ENCODE results near the gene SYT7.

The SYT7 gene

DNA sequence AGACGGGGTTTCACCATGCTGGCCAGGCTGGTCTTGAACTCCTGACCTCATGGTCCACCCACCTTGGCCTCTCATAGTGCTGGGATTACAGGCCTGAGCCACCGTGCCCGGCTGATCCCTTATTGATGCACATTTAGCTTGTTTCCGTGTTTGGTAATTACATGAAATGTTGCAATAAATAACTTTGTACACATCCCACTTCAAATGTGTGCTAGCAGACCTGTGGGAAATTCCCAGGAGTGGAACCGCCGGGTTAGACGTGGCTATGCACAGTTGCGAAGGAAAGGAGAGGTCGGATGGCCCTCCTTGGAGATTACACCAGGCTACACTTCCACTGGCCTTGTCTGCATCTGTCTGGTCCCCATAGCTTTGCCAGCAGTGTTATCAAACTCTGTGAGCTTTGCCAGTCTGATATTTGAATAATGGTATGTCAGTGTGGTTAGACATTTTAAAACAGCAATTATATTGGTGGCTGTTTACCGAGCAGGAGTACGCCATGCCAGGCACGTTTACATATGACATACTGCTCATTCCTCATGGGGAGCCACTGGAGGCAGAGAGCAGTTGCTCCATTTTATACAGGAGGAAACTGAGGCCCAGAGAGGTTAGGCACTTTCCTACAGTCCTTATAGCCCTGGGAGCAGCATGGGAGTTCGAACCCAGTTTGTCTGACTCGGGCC is 27.2 kb upstream of the SYT7 start:
- no peak for DNase-seq

DNA sequence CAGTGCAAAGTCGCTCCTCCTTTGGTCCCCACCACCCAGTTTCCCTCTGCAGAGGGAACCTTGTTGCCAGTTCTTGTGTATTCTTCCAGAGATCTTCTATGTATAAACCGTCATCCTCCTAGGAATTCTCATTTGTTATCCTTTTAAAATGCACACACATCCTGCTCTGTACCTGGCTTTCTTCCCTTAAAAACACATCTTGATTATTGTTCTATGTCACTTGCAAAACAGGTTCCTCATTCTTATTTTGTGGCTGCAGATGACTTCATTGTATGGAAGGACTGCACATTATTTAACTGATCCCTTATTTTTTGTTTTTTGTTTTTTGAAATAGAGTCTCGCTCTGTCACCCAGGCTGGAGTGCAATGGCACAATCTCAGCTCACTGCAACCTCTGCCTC is 26.6 kb upstream of the SYT7 start:
- DNase-seq, result no peak

- DNase-seq, result no peak
These were observed 22.8 kb upstream of the SYT7 start for GRCh38 chr11:61603667-61604066.

DNA sequence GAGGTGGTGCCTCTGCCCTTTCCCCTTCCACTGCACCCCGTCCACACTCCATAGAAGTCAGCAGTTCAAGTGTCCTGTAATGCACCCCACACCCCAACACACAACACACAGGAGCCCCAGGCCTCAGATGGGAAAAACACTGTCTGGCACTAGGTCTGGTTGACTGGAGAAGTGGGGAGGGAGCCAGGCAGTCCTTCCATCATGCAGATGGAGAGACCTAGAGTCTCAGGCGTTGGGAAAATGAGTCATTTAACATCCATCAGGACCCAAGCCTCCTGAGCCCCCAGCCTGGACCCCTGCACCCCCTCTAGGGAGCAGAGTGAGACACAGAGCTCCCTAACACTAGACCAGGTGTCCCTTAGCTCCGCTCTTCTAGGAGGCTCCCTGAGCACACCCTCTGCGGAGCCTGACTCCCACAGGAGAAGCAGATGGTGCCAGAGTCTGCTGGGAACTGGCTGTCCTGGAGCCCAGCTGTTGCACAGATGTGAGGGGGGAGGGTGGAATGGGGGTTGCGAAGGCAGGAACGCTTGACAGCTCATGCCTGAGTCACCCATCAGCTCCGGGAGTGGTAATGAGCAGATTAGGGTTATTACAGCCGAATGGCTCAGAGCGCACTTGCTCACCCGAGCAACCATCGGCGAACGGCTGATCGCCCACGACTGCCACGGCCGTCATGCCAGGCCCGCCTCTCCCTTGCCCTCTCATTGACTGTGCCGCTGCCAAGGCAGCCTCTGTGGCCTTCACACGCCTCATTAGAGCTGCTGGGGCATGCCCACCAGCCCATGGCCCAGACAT is 22.1 kb upstream of the SYT7 start:
- DNase-seq, result no peak

GRCh38 chr11:61601512-61601911 is 20.6 kb upstream of the SYT7 start:
- DNase-seq, result no peak

GRCh38 chr11:61599968-61600710 is 19.3 kb upstream of the SYT7 start:
- no peak for DNase-seq

- DNase-seq, result no peak
These were observed 18.3 kb upstream of the SYT7 start for GRCh38 chr11:61598886-61599868.

DNA sequence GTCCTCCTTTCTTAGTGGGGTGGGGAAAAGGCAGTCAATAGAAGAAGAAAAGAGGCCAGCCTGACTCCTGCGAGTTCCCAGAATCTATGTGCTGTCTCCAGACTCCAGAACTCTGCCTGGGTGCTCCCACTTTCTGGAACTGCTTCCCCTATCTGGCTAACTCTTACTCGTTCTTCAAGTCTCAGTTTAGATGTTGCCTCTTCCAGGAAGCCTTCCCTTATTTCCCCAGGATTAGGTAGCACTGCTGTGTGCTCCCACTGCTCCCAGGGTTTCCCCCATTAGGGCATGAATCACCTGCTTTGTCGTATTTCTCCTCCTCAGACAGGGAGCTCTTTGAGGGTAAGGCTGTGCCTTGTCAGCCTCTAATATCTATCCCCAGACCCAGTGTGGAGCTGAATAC is 17.5 kb upstream of the SYT7 start:
- DNase-seq, result no peak

DNA sequence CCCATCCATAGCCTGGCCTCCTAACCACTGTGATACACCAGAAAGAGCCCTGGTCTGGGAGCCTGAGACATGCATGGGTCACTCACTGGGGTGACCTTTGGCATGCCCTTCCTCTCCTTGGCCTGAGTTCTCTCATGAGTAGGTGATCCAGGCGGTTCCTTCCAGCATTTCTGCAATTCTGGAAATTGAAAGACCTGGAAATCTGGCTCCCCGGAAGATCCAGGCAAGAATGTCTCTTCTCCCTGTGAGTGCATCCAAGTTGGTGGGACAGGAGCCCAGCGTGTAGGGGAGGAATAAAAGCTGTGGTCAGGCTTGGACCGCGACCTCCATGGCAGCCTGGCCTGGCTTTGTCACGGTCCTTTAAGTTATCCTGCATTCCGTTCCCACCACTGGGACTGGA is 16.1 kb upstream of the SYT7 start:
- no peak for DNase-seq

- no peak for DNase-seq
These were observed 15.7 kb upstream of the SYT7 start for GRCh38 chr11:61596542-61596941.

GRCh38 chr11:61594907-61595257 is 14.0 kb upstream of the SYT7 start:
- DNase-seq, result no peak

DNA sequence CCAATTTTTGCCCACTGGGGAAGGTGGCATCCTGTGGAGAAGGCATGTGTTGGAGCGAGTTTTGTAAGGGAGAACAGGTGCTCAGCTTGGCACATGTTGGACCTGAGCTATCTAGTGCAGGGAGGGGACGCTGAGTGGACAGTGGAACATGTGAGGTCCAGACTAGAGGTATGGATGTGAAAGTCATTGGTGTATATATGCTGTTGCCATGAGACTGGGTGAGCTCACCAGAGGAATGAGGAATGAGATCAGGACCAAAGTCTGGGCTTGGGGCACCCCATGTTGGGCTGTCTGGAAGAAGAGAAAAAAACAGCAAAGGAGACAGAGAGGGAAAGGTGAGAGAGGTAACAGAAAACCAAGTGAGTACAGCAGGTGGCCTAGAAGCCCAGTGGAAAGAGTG is 12.3 kb upstream of the SYT7 start:
- no peak for DNase-seq

- no peak for DNase-seq
These were observed 11.3 kb upstream of the SYT7 start for GRCh38 chr11:61592176-61592575.

DNA sequence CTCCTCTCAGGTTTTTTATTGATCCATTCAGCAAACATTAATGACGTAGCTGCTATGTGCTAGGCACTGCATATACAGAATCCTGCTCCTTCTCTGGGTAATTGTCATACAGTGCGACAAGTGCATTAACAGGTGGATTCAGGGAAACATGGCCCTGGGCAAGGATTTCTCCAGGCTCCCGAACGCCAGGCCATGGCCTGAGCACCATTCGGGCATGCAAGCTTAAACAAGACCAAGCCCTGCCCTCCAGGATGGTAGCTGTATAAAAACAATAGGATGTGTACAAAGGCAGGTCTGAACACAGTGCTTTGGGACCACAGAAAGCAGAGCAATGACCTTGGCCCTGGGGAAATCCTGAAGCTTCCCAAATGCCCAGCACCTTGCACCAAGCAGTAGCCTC is 9.1 kb upstream of the SYT7 start:
- no peak for DNase-seq

DNA sequence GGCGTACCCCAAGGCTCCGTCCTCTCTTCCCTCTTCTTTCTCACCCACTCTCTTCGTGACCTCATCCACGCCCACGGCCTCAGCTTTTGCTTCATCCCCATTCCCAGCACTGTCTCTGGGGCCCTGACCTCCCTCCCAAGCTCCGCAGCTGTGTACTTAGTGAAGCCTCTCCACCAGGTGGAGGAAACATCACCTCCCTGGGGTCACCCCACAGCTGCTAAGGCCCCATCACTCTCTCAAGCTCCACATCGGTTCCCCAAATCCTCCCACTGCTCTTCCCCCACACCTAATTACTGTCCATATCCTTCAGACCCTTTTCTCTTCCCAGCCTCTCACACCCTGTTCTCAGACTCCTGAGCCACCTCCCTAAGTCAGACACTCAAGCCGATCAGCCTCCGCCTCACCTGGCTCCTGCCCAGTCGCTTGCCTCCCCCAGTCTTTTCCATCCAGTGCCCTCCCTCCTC is 7.9 kb upstream of the SYT7 start:
- DNase-seq, result no peak

GRCh38 chr11:61587951-61588727 is 7.3 kb upstream of the SYT7 start:
- DNase-seq, result no peak

DNA sequence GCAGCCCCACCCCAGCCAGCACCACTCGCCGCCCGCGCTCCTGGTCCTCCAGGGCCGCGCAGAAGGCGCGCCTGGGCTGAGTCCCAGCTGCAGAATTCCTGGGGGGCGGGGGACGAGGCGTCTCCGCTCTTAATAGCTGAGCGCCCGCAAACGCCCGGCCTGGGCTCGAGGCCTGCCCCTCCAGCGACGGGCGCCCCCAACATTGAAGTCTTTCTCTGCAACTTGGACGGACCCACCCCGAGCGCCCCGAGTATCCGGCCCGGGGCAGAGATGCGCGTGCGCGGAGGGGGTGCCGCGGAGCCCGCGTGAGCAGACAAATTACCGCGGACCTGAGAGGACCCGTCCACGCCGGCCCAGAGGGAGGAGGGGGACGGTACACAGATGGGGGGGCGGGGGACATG is 6.7 kb upstream of the SYT7 start:
- no peak for DNase-seq

- DNase-seq, result no peak
These were observed 6.0 kb upstream of the SYT7 start for GRCh38 chr11:61586792-61587430.

DNA sequence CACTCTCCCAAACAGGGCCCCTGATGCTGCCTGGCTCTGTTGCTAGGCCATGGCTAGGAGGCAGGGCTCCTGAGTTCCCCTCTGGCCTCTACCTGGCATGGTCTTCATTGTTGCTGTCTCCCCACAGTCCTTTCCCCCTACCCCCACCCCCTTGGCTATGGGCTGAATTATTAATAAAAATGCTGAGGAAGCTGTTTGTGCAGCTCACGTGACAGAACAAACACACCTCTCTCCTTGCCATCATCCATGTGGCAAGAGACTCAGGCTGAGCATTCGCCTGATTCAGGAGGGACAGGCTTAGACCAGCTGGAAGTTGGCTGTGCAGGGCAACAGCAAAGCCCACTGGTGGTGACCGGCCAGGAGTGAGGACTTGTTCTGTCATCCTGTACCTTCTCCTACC is 4.2 kb upstream of the SYT7 start:
- DNase-seq, result no peak

DNA sequence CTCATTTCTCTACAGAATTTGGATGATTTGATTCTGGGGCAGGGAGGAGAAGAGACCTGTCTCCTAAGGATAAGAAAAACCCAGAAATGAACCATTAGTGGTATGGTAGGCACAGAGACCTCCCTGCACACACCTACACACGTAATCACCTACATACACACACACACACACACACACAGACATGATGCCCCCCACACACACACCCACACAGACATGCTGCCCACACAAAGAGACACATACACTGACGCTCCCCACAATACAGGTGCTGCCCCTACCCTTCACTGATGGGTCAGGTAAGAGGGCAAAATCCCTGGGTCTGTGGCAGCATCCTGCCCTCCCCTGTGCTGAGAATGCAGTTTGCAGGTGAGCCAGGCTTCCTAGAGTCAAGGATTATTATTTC is 1.1 kb upstream of the SYT7 start:
- no peak for DNase-seq

DNA sequence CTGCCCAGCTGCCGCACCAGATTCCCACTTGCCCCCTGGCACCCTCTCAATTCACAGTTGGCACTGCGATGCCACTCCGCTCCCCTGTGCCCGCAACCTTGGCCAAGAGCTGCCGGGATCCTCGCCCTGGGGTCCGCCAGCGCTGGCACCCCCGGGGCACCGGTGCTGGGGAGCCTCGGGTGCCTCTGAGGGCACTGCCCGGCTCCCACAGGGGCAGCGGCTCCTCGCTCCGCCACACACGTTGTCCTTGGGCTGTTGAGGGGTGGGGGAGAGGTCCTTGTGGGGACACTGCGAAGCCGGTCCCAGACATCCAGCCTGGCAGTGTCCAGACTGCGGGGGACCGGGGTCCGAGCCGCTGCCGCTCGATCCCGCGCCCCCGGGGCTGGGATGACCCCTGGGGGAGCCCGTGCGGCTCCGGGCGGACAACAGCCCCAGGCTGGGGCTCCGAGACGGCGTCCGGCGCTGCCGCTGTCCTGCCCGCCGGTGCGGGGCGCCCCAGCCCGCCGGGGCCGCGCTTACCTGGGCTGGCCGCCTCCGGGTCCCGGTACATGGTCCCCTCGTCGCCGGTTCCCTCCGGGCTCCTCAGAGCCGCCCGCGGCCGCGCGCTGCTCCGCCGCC is 496 bp downstream of the SYT7 start:
- no peak for DNase-seq

Measured in NCI-H1048 (cell line).